ENCODE data around the gene TAF6.

Gene TAF6

GRCh38 chr7:100126239-100126930 is 7.2 kb upstream of the TAF6 start:
- Histone ChIP-seq H3K27me3 (ENCODE audit: insufficient read depth, low read depth, severe bottlenecking) (no peaks in the 10 kb centered on the region), H3K9me3 (ENCODE audit: severe bottlenecking) (no peaks in the 10 kb centered on the region), H3K4me3 (ENCODE audit: low read depth, low read length) (peak overlapping the region; percentile 95), H3K36me3 (peaks cover 8% of the 10 kb centered on the region; the same call in 1 of the 2 replicates), H3K27ac (peak overlapping the region; percentile 91)
- TF ChIP-seq CTCF (IDR thresholded peaks at IDR 0.05; ENCODE audit: low read depth, low read length), result no peak
- DNase-seq, result no peak

- no peak for TF ChIP-seq CTCF (IDR thresholded peaks at IDR 0.05; ENCODE audit: low read depth, low read length)
- no peaks in the 10 kb centered on the region for H3K27me3 ChIP-seq (ENCODE audit: insufficient read depth, low read depth, severe bottlenecking)
- H3K9me3 ChIP-seq (ENCODE audit: severe bottlenecking), result no peaks in the 10 kb centered on the region
- H3K4me3 ChIP-seq (ENCODE audit: low read depth, low read length), result no peak overlapping the region
- no peak overlapping the region for H3K27ac ChIP-seq
- peaks cover 8% of the 10 kb centered on the region; the same call in 1 of the 2 replicates for H3K36me3 ChIP-seq
- DNase-seq, result no peak
These were observed 5.4 kb upstream of the TAF6 start for GRCh38 chr7:100124301-100125230.

- DNase-seq, result no peak
- no peak for TF ChIP-seq CTCF (IDR thresholded peaks at IDR 0.05; ENCODE audit: low read depth, low read length)
- H3K4me3 ChIP-seq (ENCODE audit: low read depth, low read length), result no peak overlapping the region
- no peaks in the 10 kb centered on the region for H3K27me3 ChIP-seq (ENCODE audit: insufficient read depth, low read depth, severe bottlenecking)
- H3K9me3 ChIP-seq (ENCODE audit: severe bottlenecking), result no peaks in the 10 kb centered on the region
- H3K27ac ChIP-seq, result no peak overlapping the region
- peaks cover 8% of the 10 kb centered on the region; the same call in 1 of the 2 replicates for H3K36me3 ChIP-seq
These were observed 3.4 kb upstream of the TAF6 start for GRCh38 chr7:100122568-100122967.

GRCh38 chr7:100122067-100122466 is 2.9 kb upstream of the TAF6 start:
- Histone ChIP-seq H3K27ac (no peak overlapping the region), H3K36me3 (peaks cover 8% of the 10 kb centered on the region; the same call in 1 of the 2 replicates), H3K9me3 (ENCODE audit: severe bottlenecking) (no peaks in the 10 kb centered on the region), H3K4me3 (ENCODE audit: low read depth, low read length) (no peak overlapping the region), H3K27me3 (ENCODE audit: insufficient read depth, low read depth, severe bottlenecking) (no peaks in the 10 kb centered on the region)
- no peak for DNase-seq
- no peak for TF ChIP-seq CTCF (IDR thresholded peaks at IDR 0.05; ENCODE audit: low read depth, low read length)

GRCh38 chr7:100120733-100121036 is 1.5 kb upstream of the TAF6 start:
- H3K9me3 ChIP-seq (ENCODE audit: severe bottlenecking), result no peaks in the 10 kb centered on the region
- H3K36me3 ChIP-seq, result peaks cover 8% of the 10 kb centered on the region
- DNase-seq, result no peak
- no peak for TF ChIP-seq CTCF (IDR thresholded peaks at IDR 0.05; ENCODE audit: low read depth, low read length)
- H3K27me3 ChIP-seq (ENCODE audit: insufficient read depth, low read depth, severe bottlenecking), result no peaks in the 10 kb centered on the region
- H3K27ac ChIP-seq, result no peak overlapping the region
- H3K4me3 ChIP-seq (ENCODE audit: low read depth, low read length), result peak overlapping the region; percentile 88; the same call in 1 of the 2 replicates

Measured in WERI-Rb-1 (cell line).